OCI-LY7 (cell line): Measurements from ENCODE around the gene PROK2.

Experiments used
- EZH2phosphoT487 ChIP-seq: fragments of 200-600 bp; sonication (generic); IDR thresholded peaks from 2 replicates; pipeline ENCODE4 v1.6.1; 2018; ENCODE audit warnings: low read depth, borderline replicate concordance, mild to moderate bottlenecking, mixed run types, antibody characterized with exemption, low read length, moderate library complexity, mixed read lengths
- TF ChIP-seq, protein P1 (sequence below): fragments of 200-600 bp; sonication (generic); conservative IDR thresholded peaks from 2 replicates; pipeline ENCODE4 v1.5.1; 2014; ENCODE audit warnings: mild to moderate bottlenecking, antibody characterized with exemption, low read length, moderate library complexity, mixed read lengths

DNA sequence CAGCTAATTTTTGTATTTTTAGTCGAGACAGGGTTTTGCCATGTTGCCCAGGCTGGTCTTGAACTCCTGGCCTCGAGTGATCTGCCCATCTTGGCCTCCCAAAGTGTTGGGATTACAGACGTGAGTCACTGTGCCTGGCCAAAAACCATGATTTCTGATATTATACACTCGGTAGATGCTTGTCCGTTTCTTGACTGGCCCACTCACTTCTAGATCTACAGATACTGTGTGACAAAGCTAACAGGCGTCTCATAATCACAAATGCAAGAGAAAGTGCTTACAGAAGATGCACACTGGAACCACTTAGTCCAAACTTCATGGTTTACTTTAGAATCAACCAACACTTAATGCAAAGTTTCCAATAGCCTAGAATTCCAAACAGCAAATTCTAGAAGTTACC is 8.4 kb downstream of the PROK2 start:
- TF ChIP-seq, protein P1, sequence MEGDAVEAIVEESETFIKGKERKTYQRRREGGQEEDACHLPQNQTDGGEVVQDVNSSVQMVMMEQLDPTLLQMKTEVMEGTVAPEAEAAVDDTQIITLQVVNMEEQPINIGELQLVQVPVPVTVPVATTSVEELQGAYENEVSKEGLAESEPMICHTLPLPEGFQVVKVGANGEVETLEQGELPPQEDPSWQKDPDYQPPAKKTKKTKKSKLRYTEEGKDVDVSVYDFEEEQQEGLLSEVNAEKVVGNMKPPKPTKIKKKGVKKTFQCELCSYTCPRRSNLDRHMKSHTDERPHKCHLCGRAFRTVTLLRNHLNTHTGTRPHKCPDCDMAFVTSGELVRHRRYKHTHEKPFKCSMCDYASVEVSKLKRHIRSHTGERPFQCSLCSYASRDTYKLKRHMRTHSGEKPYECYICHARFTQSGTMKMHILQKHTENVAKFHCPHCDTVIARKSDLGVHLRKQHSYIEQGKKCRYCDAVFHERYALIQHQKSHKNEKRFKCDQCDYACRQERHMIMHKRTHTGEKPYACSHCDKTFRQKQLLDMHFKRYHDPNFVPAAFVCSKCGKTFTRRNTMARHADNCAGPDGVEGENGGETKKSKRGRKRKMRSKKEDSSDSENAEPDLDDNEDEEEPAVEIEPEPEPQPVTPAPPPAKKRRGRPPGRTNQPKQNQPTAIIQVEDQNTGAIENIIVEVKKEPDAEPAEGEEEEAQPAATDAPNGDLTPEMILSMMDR = no peak
- no peak for TF ChIP-seq EZH2phosphoT487
